ENCODE measurements around the gene DCDC2B.

DNA sequence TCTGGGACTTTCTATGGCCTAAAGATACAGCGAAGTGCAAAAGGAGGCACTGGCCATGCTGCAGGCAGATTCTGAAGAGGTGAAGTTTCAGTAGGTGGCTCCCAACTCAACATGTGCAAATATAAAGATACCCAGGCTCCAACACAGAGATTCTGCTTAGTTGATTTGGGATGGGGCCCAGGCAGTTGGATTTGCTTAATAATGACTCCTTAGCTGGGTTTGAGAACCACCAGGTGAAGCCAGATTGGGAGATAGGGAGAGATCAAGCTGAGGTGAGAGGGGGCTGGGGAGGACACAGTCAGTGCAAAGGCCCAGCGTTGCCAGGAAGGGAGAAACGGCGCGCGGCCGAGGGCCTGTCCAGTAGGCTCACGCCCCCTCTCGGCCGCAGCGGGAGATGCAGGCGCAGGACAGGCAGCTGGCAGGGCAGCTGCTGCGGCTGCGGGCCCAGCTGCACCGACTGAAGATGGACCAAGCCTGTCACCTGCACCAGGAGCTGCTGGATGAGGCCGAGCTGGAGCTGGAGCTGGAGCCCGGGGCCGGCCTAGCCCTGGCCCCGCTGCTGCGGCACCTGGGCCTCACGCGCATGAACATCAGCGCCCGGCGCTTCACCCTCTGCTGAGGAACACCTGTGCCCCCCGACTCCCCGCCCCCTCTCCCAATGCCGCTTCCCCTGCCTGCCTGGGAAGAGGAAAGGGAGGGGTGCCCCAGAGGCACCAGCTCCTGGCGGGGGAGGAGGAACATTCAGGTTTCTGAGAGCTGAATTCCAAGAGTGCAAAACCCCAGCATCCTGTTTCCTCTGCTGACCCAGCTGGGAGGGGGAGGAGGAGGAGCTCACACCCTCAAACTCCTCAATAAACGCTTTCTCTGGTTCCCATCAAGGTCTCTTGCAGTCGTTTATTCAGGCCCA is 39.3 kb downstream of the DCDC2B start:
- TF ChIP-seq, protein P1, sequence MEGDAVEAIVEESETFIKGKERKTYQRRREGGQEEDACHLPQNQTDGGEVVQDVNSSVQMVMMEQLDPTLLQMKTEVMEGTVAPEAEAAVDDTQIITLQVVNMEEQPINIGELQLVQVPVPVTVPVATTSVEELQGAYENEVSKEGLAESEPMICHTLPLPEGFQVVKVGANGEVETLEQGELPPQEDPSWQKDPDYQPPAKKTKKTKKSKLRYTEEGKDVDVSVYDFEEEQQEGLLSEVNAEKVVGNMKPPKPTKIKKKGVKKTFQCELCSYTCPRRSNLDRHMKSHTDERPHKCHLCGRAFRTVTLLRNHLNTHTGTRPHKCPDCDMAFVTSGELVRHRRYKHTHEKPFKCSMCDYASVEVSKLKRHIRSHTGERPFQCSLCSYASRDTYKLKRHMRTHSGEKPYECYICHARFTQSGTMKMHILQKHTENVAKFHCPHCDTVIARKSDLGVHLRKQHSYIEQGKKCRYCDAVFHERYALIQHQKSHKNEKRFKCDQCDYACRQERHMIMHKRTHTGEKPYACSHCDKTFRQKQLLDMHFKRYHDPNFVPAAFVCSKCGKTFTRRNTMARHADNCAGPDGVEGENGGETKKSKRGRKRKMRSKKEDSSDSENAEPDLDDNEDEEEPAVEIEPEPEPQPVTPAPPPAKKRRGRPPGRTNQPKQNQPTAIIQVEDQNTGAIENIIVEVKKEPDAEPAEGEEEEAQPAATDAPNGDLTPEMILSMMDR (IDR thresholded peaks at IDR 0.05; ENCODE audit: insufficient read depth, low read length, poor library complexity, severe bottlenecking): peak; percentile 74
- no peak for TF ChIP-seq EZH2phosphoT487 (conservative IDR thresholded peaks at IDR 0.05; ENCODE audit: low read length)

Measured in SU-DHL-6 (cell line).